Adrenal gland (tissue), 19 donors: ENCODE measurements around the gene CYP2A7. TPM values are rescaled to one million over a fixed set of nuclear protein-coding genes. Genes with fewer than 3 reads are reported as not detected.
"Not testable (repeated sequence)": the region's sequence is repeated elsewhere in the genome, so short reads cannot be mapped to it uniquely, and the experiment has no call there.

ENCODE experiments used
- DNase-seq, 7 donors: peaks; one replicate each; pipeline ENCODE4 v3.0.0-alpha.2; 2019 to 2020
- H3K27ac ChIP-seq, 5 donors: fragments of 200-600 bp; sonication (generic) in 4 of 5; 1 replicate in 3 of 5; 2 replicates in 2 of 5; pipeline versions ENCODE4 v1.5.1 to v1.8.0; 2016 to 2020; ENCODE audit warnings: mild to moderate bottlenecking in 1 of 5
- H3K27me3 ChIP-seq: fragments of 200-600 bp; 2 replicates; pipeline ENCODE4 v1.8.0; 2021
- H3K36me3 ChIP-seq, 2 donors: fragments of 200-600 bp; replicated peaks in 1 of 2; 1 replicate in 1 of 2; 2 replicates in 1 of 2; pipeline versions ENCODE4 v1.5.1 to v1.8.0; 2018 to 2022
- H3K4me1 ChIP-seq, 2 donors: fragments of 200-600 bp; replicated peaks in 1 of 2; 1 replicate in 1 of 2; 2 replicates in 1 of 2; pipeline versions ENCODE4 v1.5.1 to v1.8.0; 2018 to 2021
- H3K4me3 ChIP-seq, 4 donors: fragments of 200-600 bp; sonication (generic) in 3 of 4; one replicate each; pipeline ENCODE4 v1.5.1; 2016 to 2018
- H3K9me3 ChIP-seq, 3 donors: fragments of 200-600 bp; sonication (generic) in 1 of 3; replicated peaks in 1 of 3; 1 replicate in 2 of 3; 2 replicates in 1 of 3; pipeline versions ENCODE4 v1.5.1 to v1.8.0; 2016 to 2021
- POLR2A ChIP-seq, 2 donors: fragments of 450-650 bp; IDR thresholded peaks; one replicate each; pipeline ENCODE4 v1.6.1; 2017; ENCODE audit warnings: antibody characterized with exemption in 2 of 2, mild to moderate bottlenecking in 2 of 2, moderate library complexity in 1 of 2
- WGBS, 4 donors: extraction: QIAGEN DNeasy Blood & Tissue Kit in 2 of 4; methylation state at CpG; one replicate each; pipeline versions ENCODE4 v1.1.5 to v1.1.7; 2013 to 2017; 5-methylcytosine and 5-hydroxymethylcytosine counted together
- intact Hi-C, 2 donors: fragments of 100-400 bp; cut with DNase I; formaldehyde crosslinking; loops; one replicate each; pipeline versions ENCODE4 v1.14.1 to v1.15.0; 2022 to 2023
- long read RNA-seq, 10 donors: library from polyadenylated mRNA in 3 of 10; unstranded in 2 of 10; stranded (forward) in 1 of 10; transcript quantifications; one replicate each; pipeline ENCODE4 v2.0.0 and lab custom pipeline, GENCODE V29; 2021 to 2026
- polyA plus RNA-seq, 3 donors: library from polyadenylated mRNA; stranded (reverse); fragments of 200-250 nt in 2 of 3; fragments of 350-450 nt in 1 of 3; fragmentation: Illumina TruSeq in 1 of 3; extraction: RNeasy Lipid Tissue Mini Kit (QIAGEN cat#74804) in 1 of 3; gene quantifications; one replicate each; pipeline ENCODE4 v1.2.3, GENCODE V29; 2013 to 2014
- total RNA-seq, 9 donors: library from RNA; depleted of rRNA in 4 of 9; stranded (reverse); fragments of >200 nt in 4 of 9; fragments of 120-200 nt in 1 of 9; fragmentation: NEBNext Ultra II Directional in 1 of 9; extraction: Animal tissue kit (Norgen Biotek cat#: 25700) in 1 of 9; gene quantifications; one replicate each; pipeline versions ENCODE4 v1.1.0 to v1.2.4, GENCODE V29; 2013 to 2023
- TF ChIP-seq, protein P1 (sequence below), 6 experiments: fragments of 450-650 bp in 4 of 6; fragments of 200-600 bp in 2 of 6; sonication (generic) in 1 of 6; IDR thresholded peaks; 1 replicate in 5 of 6; 2 replicates in 1 of 6; pipeline versions ENCODE4 v1.5.1 to v1.8.0; 2016 to 2021; ENCODE audit warnings: antibody characterized with exemption in 6 of 6, mild to moderate bottlenecking in 2 of 6, moderate library complexity in 1 of 6
- donor health status: healthy with polysubstance abuse.
- donor health status: Bipolar disorder and iron deficiency.
- donor health status: DM: yes; HTN: yes; CAD: no.
- donor health status: DM: no; HTN: no; CAD: no.
- donor health status: DM: no; HTN: no; CAD: no.
- donor health status: DM: yes; HTN: yes; CAD: no.

The CYP2A7 gene
- not detected for total RNA-seq
- not detected for polyA plus RNA-seq
- long read RNA-seq, donor 1 = 0 reads
- long read RNA-seq, donor 2 = 0 reads
- long read RNA-seq, donor 3 = 0 reads
- long read RNA-seq, donor 4 = 0 reads
- long read RNA-seq, donor 5 = 0 reads
- long read RNA-seq, donor 6 = 0 reads
- long read RNA-seq, donor 7 = 0 reads
- long read RNA-seq, donor 8 = 0 reads
- long read RNA-seq, donor 9 = 0 reads
- long read RNA-seq, donor 10 = 0 reads

DNA sequence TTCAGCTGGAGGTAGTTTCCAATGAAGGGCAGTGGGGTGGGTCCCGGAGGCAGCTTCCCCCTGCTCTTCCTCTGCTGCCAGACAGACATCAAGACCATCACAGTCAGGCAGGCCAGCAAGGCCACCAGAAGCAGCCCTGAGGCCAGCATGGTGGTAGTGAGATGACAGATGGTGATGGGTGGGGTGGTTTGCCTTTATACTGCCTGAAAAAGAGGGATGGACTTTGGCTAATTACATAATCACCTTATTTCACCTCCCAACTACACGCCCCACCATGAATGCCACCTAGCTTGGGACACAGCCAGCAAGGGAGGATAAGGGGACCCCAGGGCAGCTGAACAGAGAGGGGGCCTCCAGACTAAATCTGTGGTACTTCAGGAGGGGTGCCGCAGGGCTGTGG lies at the start of gene CYP2A7:
TSS of gene CYP2A7 (minus strand) at position 170 of the 400 bp plus-strand sequence. CDS start at position 149, 21 bp downstream.
- H3K4me1 ChIP-seq, intact Hi-C loops, DNase-seq, H3K4me3 ChIP-seq, H3K36me3 ChIP-seq, H3K27me3 ChIP-seq, H3K9me3 ChIP-seq, H3K27ac ChIP-seq: not testable (repeated sequence)
- WGBS, 4 donors = 73 to 83% (median 81%) methylated on average over 2 to 3 of the region's 3 CpGs

DNA sequence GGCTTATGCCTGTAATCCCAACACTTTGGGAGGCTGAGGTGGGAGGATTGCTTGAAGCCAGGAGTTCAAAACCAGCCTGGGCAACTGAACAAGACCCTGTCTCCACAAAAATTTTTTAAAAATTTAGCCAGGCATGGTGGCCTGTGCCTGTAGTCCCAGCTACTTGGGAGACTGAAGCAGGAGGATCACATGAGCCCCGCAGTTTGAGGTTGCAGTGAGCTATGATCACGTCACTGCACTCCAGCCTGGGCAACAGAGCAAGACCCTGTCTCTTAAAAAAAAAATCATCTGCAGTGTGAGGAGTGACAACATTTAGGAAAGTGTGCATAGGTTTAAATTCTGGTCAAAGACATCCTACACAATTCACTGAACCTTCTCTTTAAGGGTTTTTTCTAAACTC lies 48.8 kb upstream of the CYP2A7 start:
- WGBS, 4 donors = 80 to 96% (median 89%) methylated on average over 2 of the region's 2 CpGs
- not testable (repeated sequence) for H3K27me3 ChIP-seq

GRCh38 chr19:40929942-40930341 lies 47.9 kb upstream of the CYP2A7 start:
- H3K9me3 ChIP-seq, H3K4me1 ChIP-seq, H3K27me3 ChIP-seq, intact Hi-C loops, H3K27ac ChIP-seq, H3K4me3 ChIP-seq, H3K36me3 ChIP-seq, DNase-seq: not testable (repeated sequence)
- WGBS, 4 donors = 50 to 71% (median 63%) methylated on average over 2 to 3 of the region's 3 CpGs

More for the DNA sequence above, 48.8 kb upstream of the CYP2A7 start:
- H3K36me3 ChIP-seq, H3K9me3 ChIP-seq, DNase-seq, H3K4me1 ChIP-seq, H3K27ac ChIP-seq, H3K4me3 ChIP-seq, intact Hi-C loops: not testable (repeated sequence)

- DNase-seq = no peak
- Histone ChIP-seq H3K9me3 (no peaks in the 10 kb centered on the region), H3K36me3 (no peaks in the 10 kb centered on the region), H3K4me3 (no peak overlapping the region), H3K4me1 (no peaks in the 10 kb centered on the region), H3K27ac (no peak overlapping the region), H3K27me3 (no peaks in the 10 kb centered on the region)
- intact Hi-C loops = no loop called here
- TF ChIP-seq, protein P1, sequence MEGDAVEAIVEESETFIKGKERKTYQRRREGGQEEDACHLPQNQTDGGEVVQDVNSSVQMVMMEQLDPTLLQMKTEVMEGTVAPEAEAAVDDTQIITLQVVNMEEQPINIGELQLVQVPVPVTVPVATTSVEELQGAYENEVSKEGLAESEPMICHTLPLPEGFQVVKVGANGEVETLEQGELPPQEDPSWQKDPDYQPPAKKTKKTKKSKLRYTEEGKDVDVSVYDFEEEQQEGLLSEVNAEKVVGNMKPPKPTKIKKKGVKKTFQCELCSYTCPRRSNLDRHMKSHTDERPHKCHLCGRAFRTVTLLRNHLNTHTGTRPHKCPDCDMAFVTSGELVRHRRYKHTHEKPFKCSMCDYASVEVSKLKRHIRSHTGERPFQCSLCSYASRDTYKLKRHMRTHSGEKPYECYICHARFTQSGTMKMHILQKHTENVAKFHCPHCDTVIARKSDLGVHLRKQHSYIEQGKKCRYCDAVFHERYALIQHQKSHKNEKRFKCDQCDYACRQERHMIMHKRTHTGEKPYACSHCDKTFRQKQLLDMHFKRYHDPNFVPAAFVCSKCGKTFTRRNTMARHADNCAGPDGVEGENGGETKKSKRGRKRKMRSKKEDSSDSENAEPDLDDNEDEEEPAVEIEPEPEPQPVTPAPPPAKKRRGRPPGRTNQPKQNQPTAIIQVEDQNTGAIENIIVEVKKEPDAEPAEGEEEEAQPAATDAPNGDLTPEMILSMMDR (IDR thresholded peaks at IDR 0.05) = no peak
- 73 to 86% (median 75%) methylated on average over 1 of the region's 1 CpG for WGBS, 4 donors
These were observed 46.8 kb upstream of the CYP2A7 start for GRCh38 chr19:40928850-40929249.

DNA sequence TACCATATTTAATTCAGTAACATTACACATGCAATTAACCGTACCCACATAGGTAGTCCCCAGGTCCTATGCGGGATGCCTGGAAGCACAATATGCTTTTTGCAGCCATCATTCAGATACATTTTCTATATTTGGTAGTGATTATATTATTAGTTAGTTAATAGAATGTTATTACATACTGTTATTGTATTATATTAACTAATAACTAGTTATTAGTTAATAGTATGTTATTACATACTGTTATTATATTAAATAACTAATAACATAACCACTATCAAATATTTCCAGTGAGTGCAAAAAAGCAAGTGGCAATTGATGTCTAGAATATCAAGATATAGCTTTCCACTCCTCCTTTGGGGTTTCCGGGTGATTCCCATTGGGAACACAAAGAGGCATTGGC lies 45.5 kb upstream of the CYP2A7 start:
- Histone ChIP-seq H3K36me3 (no peaks in the 10 kb centered on the region), H3K27me3 (no peaks in the 10 kb centered on the region), H3K9me3 (no peaks in the 10 kb centered on the region), H3K27ac (no peak overlapping the region), H3K4me3 (no peak overlapping the region), H3K4me1 (no peaks in the 10 kb centered on the region)
- TF ChIP-seq, protein P1 (IDR thresholded peaks at IDR 0.05) = no peak
- TF ChIP-seq POLR2A (IDR thresholded peaks at IDR 0.05) = no peak
- intact Hi-C loops = no loop called here
- DNase-seq = no peak
- 64 to 96% (median 79%) methylated on average over 3 of the region's 3 CpGs for WGBS, 4 donors

DNA sequence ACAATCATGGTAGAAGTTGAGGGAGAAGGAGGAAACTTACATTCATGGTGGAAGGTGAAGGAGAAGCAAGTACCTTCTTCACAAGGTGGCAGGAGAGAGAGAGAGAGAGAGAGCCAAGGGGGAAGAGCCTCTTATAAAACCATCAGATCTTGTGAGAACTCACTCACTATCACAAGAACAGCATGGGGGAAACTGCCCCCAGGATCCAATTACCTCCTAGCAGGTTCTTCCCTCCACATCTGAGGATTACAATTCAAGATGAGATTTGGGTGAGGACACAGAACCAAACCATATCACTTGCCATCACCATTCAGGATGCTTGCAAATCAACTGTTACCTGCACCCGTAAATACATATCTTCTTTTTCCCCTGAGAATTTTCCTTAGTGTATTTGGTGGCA lies 44.2 kb upstream of the CYP2A7 start:
- H3K4me1 ChIP-seq, H3K9me3 ChIP-seq, DNase-seq, H3K27ac ChIP-seq, H3K27me3 ChIP-seq, intact Hi-C loops, H3K4me3 ChIP-seq, H3K36me3 ChIP-seq: not testable (repeated sequence)
- 71 to 86% (median 77%) methylated on average over 1 of the region's 1 CpG for WGBS, 4 donors
